GM10266 (cell line): Measurements from ENCODE around the gene CD58.

Experiments used
- DNase-seq: peaks from one replicate; pipeline ENCODE4 v3.0.0; 2012; ENCODE audit errors: extremely low spot score
- CTCF ChIP-seq: IDR thresholded peaks from 2 replicates; pipeline ENCODE4 v1.5.1; 2012; ENCODE audit warnings: mild to moderate bottlenecking, low read depth; ENCODE audit not compliant: control insufficient read depth, insufficient read depth; ENCODE audit errors: missing control alignments

The CD58 gene

DNA sequence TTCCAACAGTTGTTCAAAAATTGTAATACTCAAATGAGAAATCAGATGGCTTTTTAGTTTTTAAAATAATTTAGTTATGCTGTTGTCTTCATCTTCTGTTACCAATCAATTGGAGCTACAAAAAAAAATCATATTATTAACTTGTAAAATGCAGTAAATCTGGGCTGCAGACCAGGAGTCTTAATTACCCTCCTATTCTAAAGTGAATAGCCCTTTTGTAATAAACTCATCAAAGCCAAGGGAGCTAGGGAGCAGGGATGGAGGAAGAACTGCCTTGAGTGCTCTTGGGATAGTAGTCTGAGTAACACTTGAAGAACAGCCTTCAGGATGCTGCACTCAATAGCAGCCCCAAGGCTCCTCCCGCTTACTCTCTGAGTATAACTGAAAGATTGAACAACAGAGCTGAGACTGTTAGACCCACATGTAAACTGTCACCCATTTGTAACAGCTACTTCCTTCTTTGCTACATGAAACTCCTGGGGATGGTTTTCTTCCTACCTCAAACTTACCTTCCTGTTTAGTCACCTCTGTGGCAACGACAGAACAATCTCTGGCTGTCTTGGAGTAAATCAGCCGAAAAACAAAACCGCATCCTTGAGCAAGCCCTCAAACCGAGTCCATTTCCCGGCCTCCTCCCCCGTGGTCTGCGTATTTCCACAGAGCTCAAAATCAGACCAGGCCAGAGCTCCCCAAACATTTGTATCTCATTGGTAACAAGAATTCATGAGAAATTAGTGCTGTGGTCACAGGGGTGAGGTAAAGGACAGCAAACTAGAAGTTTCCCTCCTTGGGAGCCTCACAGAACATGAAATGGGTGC lies 55.9 kb downstream of the CD58 start:
- no peak for TF ChIP-seq CTCF
- peak; percentile 45 for DNase-seq

- no peak for DNase-seq
- no peak for TF ChIP-seq CTCF
Observed at GRCh38 chr1:116513956-116514355, 56.9 kb downstream of the CD58 start.

GRCh38 chr1:116511459-116512019 lies 59.3 kb downstream of the CD58 start:
- no peak for TF ChIP-seq CTCF
- no peak for DNase-seq

GRCh38 chr1:116510361-116510760 lies 60.5 kb downstream of the CD58 start:
- TF ChIP-seq CTCF, result no peak
- no peak for DNase-seq

DNA sequence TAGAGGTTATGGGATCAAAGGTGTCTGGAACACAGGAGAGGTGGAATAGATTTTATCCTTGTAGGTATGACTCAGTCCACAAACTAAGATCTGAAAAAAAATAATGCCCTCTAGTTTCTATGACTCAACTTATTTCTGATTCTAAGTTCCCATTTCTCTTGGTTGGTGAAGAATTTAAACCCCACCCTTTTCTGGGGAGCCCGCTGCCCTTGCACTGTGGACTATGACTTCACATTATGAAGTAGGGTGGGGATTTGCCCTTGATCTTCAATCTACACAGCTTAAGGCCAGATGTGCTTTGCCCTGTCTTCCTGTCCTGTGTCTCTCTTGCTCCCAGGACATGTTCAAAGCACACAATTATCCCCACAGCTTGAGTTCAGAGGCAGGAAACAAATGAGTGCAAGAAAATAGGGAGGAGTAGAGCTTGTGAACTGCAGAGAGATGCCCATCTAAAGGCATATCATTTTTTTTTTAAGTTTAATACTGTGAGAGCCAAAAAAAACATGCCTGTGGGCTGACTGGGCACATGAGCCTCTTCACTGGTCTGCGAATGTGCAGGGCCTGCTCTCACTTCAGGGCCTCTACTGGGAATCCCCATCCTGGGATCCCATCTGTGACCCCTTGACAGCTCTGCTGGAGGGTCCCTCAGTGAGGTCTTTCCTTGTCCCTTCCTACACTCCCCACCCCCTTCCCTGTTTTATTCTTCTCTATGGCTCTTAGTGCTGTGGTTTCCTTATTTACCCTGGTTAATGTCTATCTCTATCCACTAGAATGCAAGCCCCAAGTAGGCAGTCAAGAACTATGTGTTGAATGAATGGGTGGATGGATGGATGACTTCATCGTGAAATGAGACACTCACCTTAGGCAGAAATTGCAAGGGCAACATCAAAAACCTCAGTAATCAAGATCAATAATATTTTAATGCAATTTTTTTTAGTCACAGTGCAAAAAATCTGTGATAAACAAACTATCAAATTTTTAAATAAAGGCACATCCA lies 61.5 kb downstream of the CD58 start:
- TF ChIP-seq CTCF, result no peak
- no peak for DNase-seq

DNA sequence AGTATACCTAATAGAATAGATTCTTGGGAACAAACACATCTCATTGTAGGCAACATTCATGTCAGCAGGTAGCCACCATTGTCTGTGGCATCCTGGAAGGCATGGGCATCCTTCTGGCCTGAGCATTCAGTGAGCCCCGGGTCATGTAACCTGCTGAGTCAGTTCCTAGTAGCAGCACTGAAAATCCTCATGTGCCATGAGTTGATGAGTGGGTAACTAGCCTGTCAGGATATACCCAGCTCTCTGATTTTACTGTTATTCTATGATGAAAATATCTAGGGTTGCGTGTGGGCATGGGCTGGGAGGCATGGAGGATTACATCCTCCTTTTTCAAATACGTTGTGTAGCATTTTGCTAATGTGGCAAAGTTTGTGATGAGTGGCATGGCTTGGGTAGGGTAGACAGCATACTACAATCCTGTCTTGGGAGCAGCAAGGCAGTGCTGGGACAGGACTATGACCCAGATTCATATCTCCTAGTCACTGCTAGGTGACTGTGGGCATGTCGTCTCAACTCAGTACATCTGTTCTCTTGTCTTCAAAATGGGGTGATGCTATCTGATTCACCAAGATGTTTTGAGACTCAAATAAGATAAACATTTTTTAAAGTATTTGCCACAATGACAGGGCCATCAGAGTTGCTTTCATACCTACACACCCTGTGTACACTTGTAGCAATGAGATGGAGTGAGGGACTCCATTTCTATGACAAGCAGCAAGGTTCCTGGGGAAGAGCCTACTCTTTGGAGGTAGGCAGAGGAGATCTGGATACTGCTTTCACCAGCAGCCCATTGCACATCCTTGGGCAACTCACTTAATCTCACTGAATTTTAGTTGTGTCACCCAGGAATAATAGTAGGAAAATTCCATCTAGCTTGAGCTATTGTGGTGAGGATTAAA lies 62.5 kb downstream of the CD58 start:
- TF ChIP-seq CTCF, result no peak
- no peak for DNase-seq
